H9 (cell line): ENCODE measurements around the gene GPR137. TPM values are rescaled to one million over a fixed set of nuclear protein-coding genes. Genes with fewer than 3 reads are reported as not detected.

ENCODE experiments used
- DNase-seq: peaks from one replicate; pipeline ENCODE4 v3.0.0-alpha.2; 2017
- H2AFZ ChIP-seq: one replicate; pipeline ENCODE4 v1.6.1; 2013; ENCODE audit warnings: mild to moderate bottlenecking, low read length, control low read depth, moderate library complexity
- H2AK5ac ChIP-seq: 2 replicates; pipeline ENCODE4 v1.6.1; 2013; ENCODE audit warnings: low read length, control low read depth, mixed read lengths; ENCODE audit not compliant: insufficient read length
- H2BK120ac ChIP-seq: one replicate; pipeline ENCODE4 v1.6.1; 2013; ENCODE audit warnings: low read depth, mild to moderate bottlenecking, low read length, control low read depth, inconsistent platforms; ENCODE audit not compliant: poor library complexity, severe bottlenecking
- H2BK12ac ChIP-seq: 2 replicates; pipeline ENCODE4 v1.6.1; 2013; ENCODE audit warnings: low read length, control low read depth, mixed read lengths, low read depth; ENCODE audit not compliant: insufficient read length
- H2BK15ac ChIP-seq: 2 replicates; pipeline ENCODE4 v1.6.1; 2013; ENCODE audit warnings: low read depth, low read length, control low read depth
- H2BK20ac ChIP-seq: one replicate; pipeline ENCODE4 v1.6.1; 2013; ENCODE audit warnings: low read depth, mild to moderate bottlenecking, low read length, control low read depth, inconsistent platforms; ENCODE audit not compliant: poor library complexity, severe bottlenecking
- H2BK5ac ChIP-seq: 2 replicates; pipeline ENCODE4 v1.6.1; 2013; ENCODE audit warnings: low read length, control low read depth, mixed read lengths; ENCODE audit not compliant: insufficient read length
- H3K14ac ChIP-seq: 2 replicates; pipeline ENCODE4 v1.6.1; 2013; ENCODE audit warnings: low read length, control low read depth; ENCODE audit not compliant: insufficient read depth
- H3K18ac ChIP-seq: 2 replicates; pipeline ENCODE4 v1.6.1; 2013; ENCODE audit warnings: low read depth, mild to moderate bottlenecking, mixed read lengths, low read length, control low read depth; ENCODE audit not compliant: insufficient read length
- H3K23ac ChIP-seq: 2 replicates; pipeline ENCODE4 v1.6.1; 2013; ENCODE audit warnings: low read length, control low read depth, mixed read lengths, low read depth; ENCODE audit not compliant: insufficient read length
- H3K23me2 ChIP-seq: 2 replicates; pipeline ENCODE4 v1.6.1; 2013; ENCODE audit warnings: low read depth, mild to moderate bottlenecking, mixed read lengths, low read length, control low read depth; ENCODE audit not compliant: insufficient read length, poor library complexity, severe bottlenecking
- H3K27ac ChIP-seq: 2 replicates; pipeline ENCODE4 v1.5.1; 2013; ENCODE audit warnings: low read length, control low read depth, mixed read lengths, low read depth; ENCODE audit not compliant: insufficient read length
- H3K27me3 ChIP-seq: 2 replicates; pipeline ENCODE4 v1.6.1; 2013; ENCODE audit warnings: low read length, control low read depth, inconsistent platforms; ENCODE audit not compliant: insufficient read depth
- H3K4ac ChIP-seq: 2 replicates; pipeline ENCODE4 v1.6.1; 2013; ENCODE audit warnings: low read depth, mild to moderate bottlenecking, control low read depth, inconsistent platforms, low read length, moderate library complexity
- H3K4me1 ChIP-seq: 2 replicates; pipeline ENCODE4 v1.6.1; 2013; ENCODE audit warnings: low read length, control low read depth, inconsistent platforms; ENCODE audit not compliant: insufficient read depth
- H3K4me2 ChIP-seq: 2 replicates; pipeline ENCODE4 v1.6.1; 2013; ENCODE audit warnings: low read length, control low read depth, mixed read lengths; ENCODE audit not compliant: insufficient read length, insufficient read depth
- H3K56ac ChIP-seq: 2 replicates; pipeline ENCODE4 v1.6.1; 2013; ENCODE audit warnings: low read depth, mild to moderate bottlenecking, mixed read lengths, low read length, control low read depth; ENCODE audit not compliant: insufficient read length
- H3K79me1 ChIP-seq: 2 replicates; pipeline ENCODE4 v1.6.1; 2013; ENCODE audit warnings: low read depth, mild to moderate bottlenecking, moderate library complexity, low read length, control low read depth, inconsistent platforms; ENCODE audit not compliant: insufficient read depth, poor library complexity, severe bottlenecking
- H3K79me2 ChIP-seq: 2 replicates; pipeline ENCODE4 v1.6.1; 2013; ENCODE audit warnings: low read length, control low read depth, inconsistent platforms; ENCODE audit not compliant: insufficient read depth
- H3K9ac ChIP-seq: 2 replicates; pipeline ENCODE4 v1.6.1; 2013; ENCODE audit warnings: low read length, control low read depth, mixed read lengths; ENCODE audit not compliant: insufficient read length; ENCODE audit errors: extremely low read depth
- H3K9me3 ChIP-seq: one replicate; pipeline ENCODE4 v1.6.1; 2013; ENCODE audit warnings: low read depth, low read length, inconsistent platforms; ENCODE audit not compliant: control insufficient read depth
- H3T11ph ChIP-seq: one replicate; pipeline ENCODE4 v1.6.1; 2013; ENCODE audit warnings: mild to moderate bottlenecking, low read length, control low read depth, inconsistent platforms
- H4K20me1 ChIP-seq: one replicate; pipeline ENCODE4 v1.6.1; 2013; ENCODE audit not compliant: control insufficient read depth, insufficient read length, insufficient read depth
- H4K5ac ChIP-seq: 2 replicates; pipeline ENCODE4 v1.6.1; 2013; ENCODE audit warnings: low read depth, mild to moderate bottlenecking, mixed read lengths, low read length, control low read depth; ENCODE audit not compliant: insufficient read length
- H4K8ac ChIP-seq: replicated peaks from 2 replicates; pipeline ENCODE4 v1.6.1; 2013; ENCODE audit warnings: low read length, control low read depth, mixed read lengths, low read depth; ENCODE audit not compliant: insufficient read length
- H4K91ac ChIP-seq: 2 replicates; pipeline ENCODE4 v1.6.1; 2013; ENCODE audit warnings: low read depth, mild to moderate bottlenecking, moderate library complexity, mixed read lengths, low read length, control low read depth; ENCODE audit not compliant: insufficient read length
- H3K27ac Mint-ChIP-seq, 3 experiments: 2 replicates in 2 of 3; 3 replicates in 1 of 3; pipeline ENCODE4 v1.8.0; 2020 to 2021; ENCODE audit warnings: mixed read lengths in 3 of 3, mild to moderate bottlenecking in 1 of 3, moderate library complexity in 1 of 3
- H3K27me3 Mint-ChIP-seq: 2 replicates; pipeline ENCODE4 v1.8.0; 2021; ENCODE audit warnings: low read depth, mild to moderate bottlenecking, moderate library complexity, mixed read lengths
- H3K36me3 Mint-ChIP-seq, 3 experiments: 2 replicates in 2 of 3; 3 replicates in 1 of 3; pipeline ENCODE4 v1.8.0; 2020 to 2021; ENCODE audit warnings: low read depth in 3 of 3, mixed read lengths in 3 of 3; ENCODE audit not compliant: insufficient read depth in 1 of 3
- H3K4me1 Mint-ChIP-seq, 2 experiments: 2 replicates each; pipeline ENCODE4 v1.8.0; 2020; ENCODE audit warnings: mixed read lengths in 2 of 2
- H3K4me3 Mint-ChIP-seq, 2 experiments: 2 replicates in 1 of 2; 3 replicates in 1 of 2; pipeline ENCODE4 v1.8.0; 2020 to 2021; ENCODE audit warnings: mild to moderate bottlenecking in 2 of 2, mixed read lengths in 2 of 2, moderate library complexity in 1 of 2
- H3K9me3 Mint-ChIP-seq, 2 experiments: 2 replicates in 1 of 2; 3 replicates in 1 of 2; pipeline ENCODE4 v1.8.0; 2020; ENCODE audit warnings: mild to moderate bottlenecking in 2 of 2, mixed read lengths in 2 of 2, moderate library complexity in 1 of 2
- CTCF ChIP-seq: fragments of 200-600 bp; sonication (generic); conservative IDR thresholded peaks from 3 replicates; pipeline ENCODE4 v1.8.0; 2021; ENCODE audit warnings: antibody characterized with exemption, mild to moderate bottlenecking
- WGBS: extraction: QIAGEN DNeasy Blood & Tissue Kit; methylation state at CpG from one replicate; pipeline ENCODE4 v1.1.7; 2013; ENCODE audit warnings: missing lambda C conversion rate, low lambda C conversion rate, mixed read lengths; ENCODE audit not compliant: insufficient read length; ENCODE audit errors: extremely low coverage; 5-methylcytosine and 5-hydroxymethylcytosine counted together
- total RNA-seq: library from RNA; stranded (reverse); gene quantifications from 2 replicates; pipeline ENCODE4 v1.2.1, GENCODE V29; 2021

Gene GPR137
- total RNA-seq, 1 experiment from 2014 or later = 39.6 TPM

- no peaks in the 10 kb centered on the region for H3K27me3 Mint-ChIP-seq
- H3K9me3 Mint-ChIP-seq = no peaks in the 10 kb centered on the region
- Histone ChIP-seq H3K14ac (no peak overlapping the region), H3K79me1 (no peaks in the 10 kb centered on the region), H3K27ac (no peak overlapping the region), H3K9ac (no peak overlapping the region), H2BK15ac (no peak overlapping the region), H4K5ac (no peak overlapping the region), H3K9me3 (no peaks in the 10 kb centered on the region), H4K91ac (no peak overlapping the region), H3K23me2 (peaks cover 8% of the 10 kb centered on the region), H3K18ac (no peak overlapping the region), H3K4ac (no peak overlapping the region), H3K4me1 (no peaks in the 10 kb centered on the region), H2BK20ac (no peak overlapping the region), H3K79me2 (no peaks in the 10 kb centered on the region), H3K4me2 (no peak overlapping the region), H4K20me1 (no peaks in the 10 kb centered on the region), H2BK5ac (no peak overlapping the region), H3T11ph (no peak overlapping the region), H4K8ac (no peak overlapping the region), H3K23ac (no peak overlapping the region), H2AFZ (no peak overlapping the region), H2AK5ac (no peak overlapping the region), H3K56ac (no peak overlapping the region), H2BK12ac (no peak overlapping the region), H3K27me3 (no peaks in the 10 kb centered on the region), H2BK120ac (no peak overlapping the region)
- no peak overlapping the region for H3K27ac Mint-ChIP-seq
- no CpG with 5 or more reads among the region's 35 CpGs for WGBS
- H3K4me3 Mint-ChIP-seq = no peak overlapping the region
- no peak for TF ChIP-seq CTCF
- H3K4me1 Mint-ChIP-seq = peaks cover 11 to 21% of the 10 kb centered on the region in 2 experiments
- H3K36me3 Mint-ChIP-seq = peaks cover 27 to 69% (median 48%) of the 10 kb centered on the region in 3 experiments
- DNase-seq = no peak
These were observed 20.2 kb upstream of the GPR137 start for GRCh38 chr11:64265176-64266160.
